Putamen (tissue), 1 donor: ENCODE data around the gene BANP.
"Not testable (repeated sequence)": the region's sequence is repeated elsewhere in the genome, so short reads cannot be mapped to it uniquely, and the experiment has no call there.

Experiments used
- DNase-seq: peaks from one replicate; pipeline ENCODE4 v3.0.0-alpha.2; 2016; ENCODE audit warnings: low spot score

BANP gene

GRCh38 chr16:88030961-88031360 is 79.7 kb downstream of the BANP start:
- not testable (repeated sequence) for DNase-seq

DNA sequence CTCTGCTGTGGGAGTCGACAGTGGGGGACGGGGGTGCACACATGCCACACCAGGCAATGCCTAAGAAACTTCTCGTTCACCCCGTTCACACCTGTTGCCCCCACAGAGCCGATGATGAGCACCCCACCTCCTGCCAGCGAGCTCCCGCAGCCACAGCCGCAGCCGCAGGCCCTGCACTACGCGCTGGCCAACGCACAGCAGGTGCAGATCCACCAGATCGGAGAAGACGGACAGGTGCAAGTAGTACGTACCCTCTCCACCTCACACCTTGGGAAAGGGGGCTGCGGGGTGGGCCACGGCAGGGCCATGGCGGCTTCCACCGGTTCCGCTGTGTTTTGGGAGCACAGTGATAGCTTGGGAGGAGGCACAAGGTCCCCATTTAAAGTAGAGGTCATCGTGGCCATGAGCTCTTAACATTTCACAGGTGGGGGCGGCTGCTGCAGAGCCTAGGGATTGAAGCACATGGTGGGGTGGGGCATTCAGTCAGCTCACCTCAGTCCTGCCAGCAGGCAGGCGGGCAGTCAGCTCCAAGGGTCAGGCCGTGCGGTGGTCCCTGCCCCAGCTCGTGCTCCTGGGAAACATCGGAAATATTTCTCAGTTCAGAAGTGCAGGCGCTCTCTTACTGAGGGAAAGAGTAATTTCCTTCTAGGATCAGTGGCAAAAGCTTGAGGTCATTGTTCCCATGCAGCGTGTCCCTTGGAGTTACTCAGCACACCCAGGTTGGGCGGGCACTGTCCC is 81.9 kb downstream of the BANP start:
- DNase-seq, result not testable (repeated sequence)

GRCh38 chr16:88034770-88035169 is 83.5 kb downstream of the BANP start:
- no peak for DNase-seq

DNA sequence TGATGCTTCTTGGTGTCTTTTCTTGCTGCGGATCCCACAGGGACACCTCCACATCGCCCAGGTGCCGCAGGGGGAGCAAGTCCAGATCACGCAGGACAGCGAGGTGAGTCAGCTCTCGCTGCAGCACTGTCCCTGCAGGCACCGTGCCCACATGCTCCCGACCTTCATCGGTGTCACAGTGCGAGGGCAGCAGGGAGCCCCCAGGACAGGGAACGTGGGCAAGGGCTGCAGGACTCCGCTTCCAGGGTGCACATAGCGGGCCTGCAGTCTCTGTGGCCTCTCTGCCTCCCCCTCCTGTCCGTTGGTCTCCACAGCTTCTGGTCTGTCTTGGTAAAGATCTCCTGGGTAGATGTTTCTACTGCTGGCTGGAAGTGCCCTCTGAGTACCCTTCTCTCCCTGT is 84.1 kb downstream of the BANP start:
- no peak for DNase-seq

DNA sequence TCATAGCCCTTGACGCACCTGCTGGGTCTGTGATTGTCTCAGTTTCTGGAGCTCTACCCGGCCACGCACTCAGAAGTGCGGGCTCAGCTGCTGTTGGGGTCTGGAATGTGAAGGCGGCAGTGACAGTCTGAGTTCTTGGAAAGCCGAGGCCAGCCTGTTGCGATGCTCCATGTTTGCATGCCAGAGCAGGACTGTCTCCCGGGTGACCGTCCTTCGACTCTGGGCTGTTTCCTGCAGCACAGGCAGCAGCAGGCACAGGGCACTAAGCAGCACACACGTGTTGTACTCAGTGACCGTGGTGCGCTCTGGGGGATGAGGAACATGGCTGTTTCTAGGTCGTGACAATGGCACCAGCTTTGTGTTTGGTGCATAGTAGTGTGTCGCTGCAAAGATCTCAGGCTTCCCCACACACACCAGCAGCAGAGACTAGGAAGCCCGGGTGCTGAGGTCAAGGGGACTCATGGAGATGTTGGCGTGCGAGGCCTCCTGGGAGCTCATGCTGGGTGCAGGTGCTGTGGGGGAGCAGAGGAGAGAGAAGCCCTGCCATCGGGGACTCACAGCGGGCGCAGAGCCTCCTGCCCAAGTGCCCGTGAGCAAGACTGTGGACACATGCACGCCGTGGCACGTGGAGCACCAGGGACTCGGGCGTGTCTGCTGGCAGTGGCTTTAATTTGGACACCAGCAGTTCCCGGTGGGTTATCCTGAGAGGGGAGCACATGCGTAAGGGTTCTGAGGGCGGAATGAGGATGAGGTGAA is 84.8 kb downstream of the BANP start:
- not testable (repeated sequence) for DNase-seq

GRCh38 chr16:88036640-88036996 is 85.4 kb downstream of the BANP start:
- not testable (repeated sequence) for DNase-seq

DNA sequence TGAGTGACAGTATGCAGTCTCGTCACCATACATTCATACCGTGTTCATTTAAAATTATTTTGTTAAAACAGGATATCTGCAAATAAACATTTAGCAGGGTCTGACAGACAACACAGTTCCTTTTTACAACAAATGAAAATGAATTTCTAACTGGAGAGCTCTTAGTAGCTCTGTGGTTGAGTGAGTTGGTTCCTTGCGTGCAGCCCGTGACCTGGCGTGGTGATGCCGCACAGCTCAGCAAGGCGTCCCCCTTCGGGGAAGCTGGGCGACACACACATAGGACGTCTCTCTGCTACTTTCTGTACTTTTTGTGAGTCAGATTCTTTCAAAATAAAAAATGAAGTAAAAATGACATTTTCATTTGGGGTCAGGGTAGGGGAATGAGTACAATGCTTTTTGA is 86.1 kb downstream of the BANP start:
- not testable (repeated sequence) for DNase-seq

DNA sequence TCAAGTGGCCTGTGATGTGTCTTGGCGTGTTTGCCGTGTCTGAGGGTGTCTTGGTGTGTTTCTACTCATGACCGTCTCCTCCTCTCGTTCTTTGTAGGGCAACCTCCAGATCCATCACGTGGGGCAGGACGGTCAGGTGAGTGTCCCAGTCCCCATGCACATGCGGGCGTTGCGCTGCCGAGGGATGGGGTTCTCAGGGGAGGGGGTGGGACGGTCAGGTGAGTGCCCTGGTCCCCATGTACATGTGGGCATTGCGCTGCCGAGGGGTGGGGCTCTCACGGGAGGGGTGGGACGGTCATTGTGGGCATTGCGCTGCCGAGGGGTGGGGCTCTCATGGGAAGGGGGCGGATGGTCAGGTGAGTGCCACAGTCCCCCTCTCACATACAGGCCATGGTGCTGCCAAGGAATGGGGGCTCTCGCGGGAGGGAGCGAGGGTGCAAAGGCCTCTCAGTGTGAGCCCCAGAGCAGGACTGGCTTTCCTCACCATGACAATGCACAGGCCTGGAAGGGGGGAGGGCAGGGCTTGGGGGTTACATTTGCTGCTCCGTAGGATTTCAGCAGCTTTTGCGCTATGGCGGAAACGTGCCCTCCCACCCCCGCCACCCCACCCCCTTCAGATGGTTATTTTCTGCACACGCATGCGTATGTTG is 86.8 kb downstream of the BANP start:
- DNase-seq, result not testable (repeated sequence)

GRCh38 chr16:88038526-88038908 is 87.3 kb downstream of the BANP start:
- not testable (repeated sequence) for DNase-seq

DNA sequence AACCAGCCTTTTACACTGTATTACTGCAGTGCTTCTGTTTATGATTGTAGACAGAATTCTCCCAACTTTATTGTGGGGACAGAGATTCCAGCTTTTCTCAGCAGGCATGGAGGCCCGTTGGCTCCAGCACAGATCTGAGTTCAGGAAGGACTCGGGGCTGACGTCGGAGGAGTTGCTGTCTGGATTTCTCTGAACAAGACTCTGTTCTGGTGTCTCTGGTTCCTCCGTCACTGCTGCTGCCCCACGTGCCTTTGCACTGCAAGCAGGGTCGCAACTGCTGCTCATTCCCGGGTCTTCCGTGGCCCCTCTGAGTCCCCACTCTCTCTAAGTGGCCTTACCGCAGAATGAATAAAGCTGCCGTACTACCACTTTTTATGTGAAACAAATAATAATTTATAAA is 88.4 kb downstream of the BANP start:
- no peak for DNase-seq

DNA sequence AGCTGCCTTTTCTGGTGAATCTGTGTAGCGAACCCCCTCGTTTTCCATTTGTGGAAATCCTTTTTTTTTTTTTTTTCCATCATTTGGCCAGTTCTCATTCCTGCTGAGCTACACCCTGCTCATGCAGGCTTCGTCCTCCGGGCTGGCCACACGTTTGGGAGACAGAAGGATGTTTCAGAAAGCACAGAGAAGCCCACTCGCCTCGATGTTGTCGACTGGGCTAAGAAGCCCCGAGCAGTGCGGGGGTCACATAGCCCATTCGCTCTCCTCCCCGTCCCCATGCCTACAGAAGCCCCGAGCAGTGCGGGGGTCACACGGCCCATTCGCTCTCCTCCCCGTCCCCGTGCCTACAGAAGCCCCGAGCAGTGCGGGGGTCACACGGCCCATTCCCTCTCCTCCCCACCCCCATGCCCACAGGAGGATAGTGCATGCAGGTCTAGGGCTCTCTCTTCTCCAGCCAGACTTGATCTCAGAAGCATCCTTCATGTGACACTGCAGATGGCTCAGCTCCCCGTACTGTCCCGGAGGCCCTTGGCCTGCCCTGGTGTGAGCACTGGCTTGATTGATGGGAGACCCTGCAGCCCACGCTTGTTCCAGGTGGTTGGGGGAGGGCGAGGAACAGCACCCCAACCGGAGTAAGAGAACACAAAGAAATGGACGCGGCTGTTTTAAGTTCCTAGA is 89.1 kb downstream of the BANP start:
- DNase-seq, result not testable (repeated sequence)

- DNase-seq, result not testable (repeated sequence)
Measured at GRCh38 chr16:88040877-88041244, 89.6 kb downstream of the BANP start.

GRCh38 chr16:88041506-88041905 is 90.3 kb downstream of the BANP start:
- not testable (repeated sequence) for DNase-seq

DNA sequence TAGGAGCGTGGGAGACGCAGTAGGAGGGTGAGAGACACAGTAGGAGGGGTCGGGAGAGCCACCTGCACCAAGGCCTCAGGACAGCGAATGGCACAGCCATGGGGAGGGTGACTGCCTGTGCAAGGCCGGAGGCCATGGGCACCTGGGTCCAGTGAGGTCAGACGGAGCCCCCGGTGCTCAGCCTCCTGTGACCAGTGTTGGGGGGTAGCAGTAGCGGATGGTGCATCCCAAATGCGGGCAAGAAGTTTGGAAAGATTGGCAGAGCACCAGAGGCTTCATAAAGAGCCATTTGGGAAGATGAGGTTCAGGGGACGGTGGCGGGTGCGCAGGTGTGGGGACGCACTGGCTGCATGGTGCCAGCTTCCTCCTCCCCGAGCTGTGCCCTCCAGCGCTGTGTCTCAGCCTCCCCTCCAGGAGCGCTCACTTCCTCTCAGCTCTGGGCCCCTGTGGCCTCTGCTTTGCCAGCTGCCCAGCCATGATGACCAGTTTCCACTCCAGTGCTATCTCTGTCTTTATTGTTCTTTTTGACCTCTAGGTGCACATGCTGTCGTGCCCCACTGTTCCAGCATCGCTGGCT is 90.8 kb downstream of the BANP start:
- not testable (repeated sequence) for DNase-seq

DNA sequence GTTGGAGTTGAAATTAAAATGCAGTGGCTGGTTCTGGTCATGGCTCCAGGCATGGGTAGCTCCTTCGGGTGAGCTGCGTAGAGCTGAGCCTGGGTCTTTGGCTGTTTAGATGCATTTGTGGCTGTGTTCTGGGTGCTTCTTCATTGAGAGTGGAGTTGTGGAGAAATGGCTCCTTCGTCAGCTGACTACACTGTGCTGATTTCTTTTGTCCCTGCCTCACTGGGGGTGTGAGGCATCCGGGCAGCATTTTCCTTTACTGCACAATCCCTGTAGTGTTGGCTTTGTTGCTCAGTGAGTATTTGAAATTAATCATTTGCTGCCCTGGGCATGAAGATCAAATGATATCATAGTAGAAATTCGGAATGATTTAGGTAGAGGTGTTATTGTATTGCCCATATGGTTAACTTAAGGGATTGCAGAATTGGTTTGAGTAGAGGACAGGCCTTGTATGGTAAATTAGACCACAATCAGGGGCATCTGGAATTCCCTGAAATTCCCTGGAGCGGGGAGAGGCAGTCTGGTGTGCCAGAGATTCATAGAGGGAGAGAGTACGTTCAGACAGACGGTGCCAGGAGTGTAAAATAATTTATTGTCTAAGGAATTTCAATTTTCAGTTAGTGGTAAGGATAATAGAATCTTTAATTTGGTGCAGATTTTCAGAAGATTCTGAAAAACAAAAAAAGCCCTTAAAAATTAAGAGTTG is 92.1 kb downstream of the BANP start:
- DNase-seq, result not testable (repeated sequence)

- DNase-seq, result not testable (repeated sequence)
Measured at GRCh38 chr16:88044121-88044581, 92.9 kb downstream of the BANP start.

DNA sequence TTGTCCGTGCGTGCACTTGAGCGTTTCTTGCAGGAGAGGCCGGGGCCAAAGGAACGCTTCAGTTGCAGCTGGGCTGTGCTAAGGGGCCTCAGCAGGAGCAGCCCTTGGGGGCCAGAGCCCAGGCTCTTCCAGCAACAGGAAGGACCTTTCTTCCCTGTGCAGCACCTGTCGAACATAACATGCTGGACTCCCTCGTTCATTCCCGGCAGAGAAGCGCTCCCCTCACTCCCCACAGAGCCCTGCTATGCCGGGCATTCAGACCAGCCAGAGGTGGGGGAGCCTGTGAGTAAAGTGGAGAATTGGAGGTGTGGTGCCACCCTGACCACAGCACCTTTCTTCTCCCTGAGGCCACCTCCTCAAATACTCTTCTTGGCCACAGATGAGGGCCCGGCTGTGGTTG is 94.1 kb downstream of the BANP start:
- DNase-seq, result not testable (repeated sequence)

GRCh38 chr16:88045820-88046303 is 94.6 kb downstream of the BANP start:
- no peak for DNase-seq

DNA sequence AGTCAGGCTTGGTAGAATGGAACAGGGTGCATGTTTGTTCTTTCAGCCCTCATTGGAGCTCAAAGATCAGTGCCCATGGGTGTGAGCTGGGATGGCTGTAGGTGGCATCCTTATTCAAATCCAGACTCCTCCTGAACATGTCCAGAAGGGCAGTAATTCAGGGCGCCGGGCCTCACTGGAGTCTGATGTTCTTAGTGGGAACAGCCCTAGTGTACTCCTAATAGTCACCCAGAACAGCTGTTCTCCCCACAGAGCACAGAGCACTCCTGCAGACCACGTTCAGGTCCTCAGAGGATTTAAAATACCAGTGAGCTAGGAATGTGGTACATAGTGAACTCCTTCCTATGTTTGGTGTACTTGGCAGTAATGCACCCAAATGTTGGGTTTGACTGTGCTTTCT is 96.2 kb downstream of the BANP start:
- DNase-seq, result no peak

DNA sequence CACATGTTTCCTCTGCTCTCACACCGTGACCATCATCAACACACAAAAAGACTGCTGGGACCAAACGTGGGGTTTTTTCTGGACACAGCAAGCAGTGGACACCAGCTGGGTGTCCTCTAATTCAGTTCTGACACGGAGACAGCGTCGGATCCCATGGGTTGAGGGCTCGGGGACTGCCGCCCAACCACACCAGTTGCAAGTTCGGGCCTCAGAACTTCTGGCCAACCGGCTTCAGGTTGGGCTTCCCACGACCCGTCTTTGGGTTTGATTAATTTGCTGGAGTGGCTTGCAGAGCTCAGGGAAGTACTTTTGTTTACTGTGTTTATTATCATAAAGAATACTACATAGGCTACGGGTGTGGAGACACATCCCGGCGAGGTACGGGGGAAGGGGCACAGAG is 97.8 kb downstream of the BANP start:
- no peak for DNase-seq
